Sigmoid colon (tissue), 3 donors: ENCODE data around the gene CSTA.

Experiments
- CTCF ChIP-seq, 4 experiments: fragments of 450-650 bp in 3 of 4; fragments of 200-600 bp in 1 of 4; IDR thresholded peaks; one replicate each; pipeline ENCODE4 v1.5.1; 2016 to 2019; ENCODE audit warnings: antibody characterized with exemption in 4 of 4, mild to moderate bottlenecking in 3 of 4, moderate library complexity in 2 of 4
- POLR2A ChIP-seq, 2 donors: fragments of 450-650 bp; IDR thresholded peaks; one replicate each; pipeline ENCODE4 v1.6.1; 2016; ENCODE audit warnings: antibody characterized with exemption in 2 of 2, mild to moderate bottlenecking in 2 of 2, moderate library complexity in 2 of 2

- TF ChIP-seq CTCF (IDR thresholded peaks at IDR 0.05) (no peak), POLR2A (IDR thresholded peaks at IDR 0.05) (no peak)
These were observed 52.9 kb downstream of the CSTA start for GRCh38 chr3:122377975-122378374.
